GM04503 (cell line): Measurements from ENCODE around the gene CORO1A.
"Not testable (repeated sequence)": the region's sequence is repeated elsewhere in the genome, so short reads cannot be mapped to it uniquely, and the experiment has no call there.

Experiments
- DNase-seq: peaks from one replicate; pipeline ENCODE4 v3.0.0-alpha.2; 2012; ENCODE audit warnings: low read depth

The CORO1A gene

GRCh38 chr16:30205541-30206236 lies 22.3 kb downstream of the CORO1A start:
- DNase-seq: not testable (repeated sequence)

GRCh38 chr16:30206252-30206651 lies 22.9 kb downstream of the CORO1A start:
- not testable (repeated sequence) for DNase-seq

- DNase-seq: not testable (repeated sequence)
These were observed 23.8 kb downstream of the CORO1A start for GRCh38 chr16:30207063-30207704.

- DNase-seq: not testable (repeated sequence)
These were observed 25.6 kb downstream of the CORO1A start for GRCh38 chr16:30209032-30209431.

DNA sequence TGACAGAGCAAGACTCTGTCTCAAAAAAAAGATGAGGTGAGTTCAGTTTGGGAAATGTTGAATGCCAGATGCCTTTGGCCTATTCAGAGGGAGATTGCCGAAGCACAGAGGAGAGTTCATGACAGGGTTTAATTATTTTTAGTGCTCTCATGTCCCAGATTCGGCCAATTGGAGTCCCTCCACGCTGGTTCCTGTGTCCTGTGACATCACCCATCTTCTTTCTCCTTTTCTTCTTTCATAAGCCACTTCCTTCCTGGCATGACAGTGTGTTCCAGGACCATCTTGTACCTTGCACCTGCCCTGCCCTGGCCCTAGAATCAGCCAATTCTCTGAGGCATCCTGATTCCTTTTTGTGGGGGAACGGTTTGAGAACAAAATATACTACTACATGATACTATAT lies 28.0 kb downstream of the CORO1A start:
- not testable (repeated sequence) for DNase-seq

- DNase-seq: not testable (repeated sequence)
These were observed 33.7 kb downstream of the CORO1A start for GRCh38 chr16:30217082-30217481.
